PC-9 (cell line): Measurements from ENCODE around the gene SMKR1.

ENCODE experiments used
- EZH2 ChIP-seq: fragments of 200-600 bp; sonication (generic); IDR thresholded peaks from 2 replicates; pipeline ENCODE4 v1.8.0; 2017; ENCODE audit warnings: antibody characterized with exemption, low read depth
- TF ChIP-seq, protein P1 (sequence below): fragments of 200-600 bp; sonication (generic); conservative IDR thresholded peaks from 2 replicates; pipeline ENCODE4 v1.6.1; 2017; ENCODE audit warnings: mixed run types, antibody characterized with exemption, mild to moderate bottlenecking, moderate library complexity

DNA sequence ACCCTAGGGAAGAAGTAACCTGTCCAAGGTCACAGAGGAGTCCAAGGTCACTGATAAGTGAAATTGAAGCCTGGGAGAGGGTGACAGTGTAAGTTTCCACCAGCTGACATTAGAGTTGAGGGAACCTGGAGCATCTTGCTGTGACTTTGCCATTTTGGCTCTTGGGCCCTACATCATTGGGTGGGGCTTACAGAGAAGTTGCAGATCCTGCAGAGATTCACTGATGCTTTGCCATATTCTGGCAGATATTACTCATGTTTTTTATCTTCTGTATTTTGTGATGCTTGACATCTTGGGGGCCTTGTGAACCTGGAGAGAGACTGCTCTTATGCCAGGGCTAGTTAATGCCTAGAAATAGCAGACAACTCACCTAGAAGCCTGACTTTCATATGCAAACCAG lies 36.5 kb downstream of the SMKR1 start:
- TF ChIP-seq, protein P1, sequence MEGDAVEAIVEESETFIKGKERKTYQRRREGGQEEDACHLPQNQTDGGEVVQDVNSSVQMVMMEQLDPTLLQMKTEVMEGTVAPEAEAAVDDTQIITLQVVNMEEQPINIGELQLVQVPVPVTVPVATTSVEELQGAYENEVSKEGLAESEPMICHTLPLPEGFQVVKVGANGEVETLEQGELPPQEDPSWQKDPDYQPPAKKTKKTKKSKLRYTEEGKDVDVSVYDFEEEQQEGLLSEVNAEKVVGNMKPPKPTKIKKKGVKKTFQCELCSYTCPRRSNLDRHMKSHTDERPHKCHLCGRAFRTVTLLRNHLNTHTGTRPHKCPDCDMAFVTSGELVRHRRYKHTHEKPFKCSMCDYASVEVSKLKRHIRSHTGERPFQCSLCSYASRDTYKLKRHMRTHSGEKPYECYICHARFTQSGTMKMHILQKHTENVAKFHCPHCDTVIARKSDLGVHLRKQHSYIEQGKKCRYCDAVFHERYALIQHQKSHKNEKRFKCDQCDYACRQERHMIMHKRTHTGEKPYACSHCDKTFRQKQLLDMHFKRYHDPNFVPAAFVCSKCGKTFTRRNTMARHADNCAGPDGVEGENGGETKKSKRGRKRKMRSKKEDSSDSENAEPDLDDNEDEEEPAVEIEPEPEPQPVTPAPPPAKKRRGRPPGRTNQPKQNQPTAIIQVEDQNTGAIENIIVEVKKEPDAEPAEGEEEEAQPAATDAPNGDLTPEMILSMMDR: no peak
- no peak for TF ChIP-seq EZH2
